K562 (cell line): ENCODE data around the gene C11orf52. TPM values are rescaled to one million over a fixed set of nuclear protein-coding genes. Genes with fewer than 3 reads are reported as not detected.

Experiments used
- ARID4B ChIP-seq: sonication (generic); formaldehyde crosslinking; IDR thresholded peaks from 2 replicates; pipeline ENCODE4 v1.8.0; 2022; ENCODE audit warnings: mild to moderate bottlenecking, missing genetic modification reagents
- NRF1 ChIP-seq, 2 experiments: fragments of 450-650 bp; IDR thresholded peaks in 1 of 2; conservative IDR thresholded peaks in 1 of 2; 2 replicates each; pipeline ENCODE4 v1.6.1; 2014; ENCODE audit warnings: mild to moderate bottlenecking in 2 of 2
- RBFOX2 ChIP-seq: fragments of 200-400 bp; formaldehyde crosslinking; IDR thresholded peaks from 2 replicates; pipeline ENCODE4 v1.6.1; 2017; ENCODE audit warnings: low read depth, mild to moderate bottlenecking, low read length, moderate library complexity
- SIN3B ChIP-seq: fragments of 450-650 bp; IDR thresholded peaks from 2 replicates; pipeline ENCODE4 v1.6.1; 2017; ENCODE audit warnings: low read depth, mild to moderate bottlenecking, moderate library complexity
- ZBED1 ChIP-seq: IDR thresholded peaks from 2 replicates; pipeline ENCODE4 v1.6.1; 2014
- ZBTB12 ChIP-seq: fragments of 250-450 bp; sonication (Bioruptor Pico); IDR thresholded peaks from 2 replicates; pipeline ENCODE4 v1.4.0; 2020
- ZBTB40 ChIP-seq, 2 experiments: fragments of 450-650 bp in 1 of 2; sonication (generic) in 1 of 2; formaldehyde crosslinking in 1 of 2; IDR thresholded peaks; 2 replicates each; pipeline versions ENCODE4 v1.7.1 to v1.9.0; 2016 to 2022; ENCODE audit warnings: inconsistent platforms in 1 of 2, mild to moderate bottlenecking in 1 of 2, missing genetic modification reagents in 1 of 2
- ZNF584 ChIP-seq: fragments of 200-800 bp; sonication (Bioruptor generic); IDR thresholded peaks from 2 replicates; pipeline ENCODE4 v1.6.1; 2016; ENCODE audit warnings: low read depth, mild to moderate bottlenecking, missing genetic modification characterization, missing compliant biosample characterization
- ZNF778 ChIP-seq: fragments of 450-650 bp; formaldehyde crosslinking; IDR thresholded peaks from 2 replicates; pipeline ENCODE4 v1.4.0; 2020; ENCODE audit warnings: mild to moderate bottlenecking, moderate library complexity
- polyA plus RNA-seq, 8 experiments: library from polyadenylated mRNA; depleted of rRNA in 4 of 8; stranded (reverse) in 5 of 8; unstranded in 3 of 8; fragments of >200 nt; fragmentation: Nextera tagmentation in 2 of 8; fragmentation: Illumina TruSeq in 1 of 8; extraction: Ambion mirVana in 2 of 8; extraction: Trizol in 1 of 8; gene quantifications; 2 replicates each; pipeline versions ENCODE4 v1.2.1 to v1.2.3, GENCODE V29; 2011 to 2014; ENCODE audit warnings: inconsistent platforms in 1 of 8, missing spikeins in 1 of 8
- total RNA-seq, 7 experiments: library from RNA; depleted of rRNA in 6 of 7; stranded (reverse); fragments of >200 nt in 6 of 7; fragmentation: Illumina TruSeq in 2 of 7; extraction: Trizol in 2 of 7; gene quantifications; 2 replicates each; pipeline versions ENCODE4 v1.2.1 to v1.2.3, GENCODE V29; 2011 to 2021; ENCODE audit warnings: low replicate concordance in 1 of 7

Gene C11orf52
- total and polyA plus RNA-seq, 9 of the 15 experiments (the other 6 are each of a cell fraction or from before 2014, with no cell fraction given), result 0.29 to 2.9 (median 1.0) TPM

- no peak for TF ChIP-seq ARID4B
- TF ChIP-seq ZBTB40 (IDR thresholded peaks at IDR 0.05), result peak; percentile 68; the same call in 1 of the 2 replicates
- no peak for TF ChIP-seq ZBTB40 (CRISPR knock-in tag; IDR thresholded peaks at IDR 0.05)
- no peak for TF ChIP-seq ZBTB12 (CRISPR knock-in tag)
- peak; percentile 66 to 73 for TF ChIP-seq NRF1 (conservative IDR thresholded peaks at IDR 0.05 in 1 of 2, IDR thresholded peaks at IDR 0.05 in 1 of 2)
- no peak for TF ChIP-seq ZBED1
- TF ChIP-seq ZNF584 (CRISPR knock-in tag), result no peak
- TF ChIP-seq SIN3B, result no peak
- TF ChIP-seq ZNF778 (CRISPR knock-in tag), result no peak
- TF ChIP-seq RBFOX2, result no peak
Measured at GRCh38 chr11:111871693-111872161, 47.0 kb upstream of the C11orf52 start (continued).
